Keratinocyte (primary cell): ENCODE results near the gene CPEB4.

Experiments
- CTCF ChIP-seq, 3 experiments: IDR thresholded peaks in 1 of 3; conservative IDR thresholded peaks in 1 of 3; optimal IDR thresholded peaks in 1 of 3; 2 replicates in 2 of 3; 3 replicates in 1 of 3; pipeline versions ENCODE3 to v1.5.1; 2011; ENCODE audit warnings: low read length in 3 of 3, mild to moderate bottlenecking in 3 of 3, moderate library complexity in 2 of 3, control low read depth in 1 of 3, inconsistent platforms in 1 of 3; ENCODE audit not compliant: insufficient read depth in 2 of 3; ENCODE audit errors: extremely low read depth in 1 of 3
- EZH2 ChIP-seq: IDR thresholded peaks from one replicate; pipeline ENCODE4 v1.6.1; 2012; ENCODE audit warnings: inconsistent platforms, mild to moderate bottlenecking, low read length, moderate library complexity

DNA sequence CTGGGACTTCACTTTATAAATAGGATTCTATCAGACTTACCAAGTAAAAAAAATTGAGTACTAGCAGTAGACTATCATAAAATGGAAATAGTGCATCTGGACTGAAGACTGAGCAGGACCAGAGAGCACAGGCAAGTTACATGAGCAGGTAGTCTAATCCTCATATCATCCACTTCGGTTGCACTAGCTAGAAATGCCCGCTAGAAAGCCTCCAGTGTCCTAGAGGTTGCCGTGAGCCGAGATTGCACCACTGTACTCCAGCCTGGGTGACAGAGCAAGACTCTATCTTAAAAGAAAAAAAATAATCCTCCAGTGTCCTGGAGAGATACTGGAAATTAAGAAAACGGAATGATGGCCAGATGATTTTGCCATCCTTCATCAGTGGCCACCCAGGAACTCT is 120.8 kb downstream of the CPEB4 start:
- no peak for TF ChIP-seq CTCF (optimal IDR thresholded peaks at IDR 0.05 in 1 of 3, IDR thresholded peaks at IDR 0.05 in 1 of 3, conservative IDR thresholded peaks at IDR 0.05 in 1 of 3; ENCODE audit: extremely low read depth in 1 of 3, insufficient read depth in 2 of 3, low read length in 3 of 3)
- TF ChIP-seq EZH2 = no peak
